ENCODE measurements around the gene CSMD2. TPM values are rescaled to one million over a fixed set of nuclear protein-coding genes. Genes with fewer than 3 reads are reported as not detected.

CSMD2 gene
- total and polyA plus RNA-seq, 12 donors: 0.35 to 5.1 (median 1.5) TPM

DNA sequence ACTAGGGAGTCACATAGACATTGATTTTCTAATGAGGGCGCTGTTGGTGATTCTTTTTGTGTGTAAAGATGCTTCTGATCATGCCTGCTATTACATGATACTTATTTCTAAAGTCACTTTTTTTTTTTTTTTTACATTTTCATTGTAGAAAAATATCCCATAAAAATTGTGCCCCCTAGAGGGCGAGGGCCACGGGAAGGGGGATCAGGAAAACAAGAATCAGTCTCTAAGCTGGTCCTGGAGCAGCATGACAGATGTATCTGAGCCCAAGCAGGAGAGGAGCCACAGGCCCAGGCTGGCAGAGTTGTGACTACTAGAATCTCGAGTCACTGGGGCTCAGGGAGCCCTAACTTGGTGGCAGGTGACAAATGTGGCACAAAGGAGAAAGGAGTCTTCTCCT, 664.5 kb downstream of the CSMD2 start:
- intact Hi-C loops (cut with DNase I): no loop called here
- Histone ChIP-seq H3K4me1 (replicated peaks in 1 of 2) (no peaks in the 10 kb centered on the region), H3K36me3 (replicated peaks in 1 of 2) (no peaks in the 10 kb centered on the region), H3K4me3 (no peak overlapping the region), H3K27me3 (no peaks in the 10 kb centered on the region), H3K27ac (no peak overlapping the region), H3K9me3 (replicated peaks in 1 of 3) (peaks cover 0 to 7% (median 0%) of the 10 kb centered on the region in 3 donors)
- TF ChIP-seq, protein P1, sequence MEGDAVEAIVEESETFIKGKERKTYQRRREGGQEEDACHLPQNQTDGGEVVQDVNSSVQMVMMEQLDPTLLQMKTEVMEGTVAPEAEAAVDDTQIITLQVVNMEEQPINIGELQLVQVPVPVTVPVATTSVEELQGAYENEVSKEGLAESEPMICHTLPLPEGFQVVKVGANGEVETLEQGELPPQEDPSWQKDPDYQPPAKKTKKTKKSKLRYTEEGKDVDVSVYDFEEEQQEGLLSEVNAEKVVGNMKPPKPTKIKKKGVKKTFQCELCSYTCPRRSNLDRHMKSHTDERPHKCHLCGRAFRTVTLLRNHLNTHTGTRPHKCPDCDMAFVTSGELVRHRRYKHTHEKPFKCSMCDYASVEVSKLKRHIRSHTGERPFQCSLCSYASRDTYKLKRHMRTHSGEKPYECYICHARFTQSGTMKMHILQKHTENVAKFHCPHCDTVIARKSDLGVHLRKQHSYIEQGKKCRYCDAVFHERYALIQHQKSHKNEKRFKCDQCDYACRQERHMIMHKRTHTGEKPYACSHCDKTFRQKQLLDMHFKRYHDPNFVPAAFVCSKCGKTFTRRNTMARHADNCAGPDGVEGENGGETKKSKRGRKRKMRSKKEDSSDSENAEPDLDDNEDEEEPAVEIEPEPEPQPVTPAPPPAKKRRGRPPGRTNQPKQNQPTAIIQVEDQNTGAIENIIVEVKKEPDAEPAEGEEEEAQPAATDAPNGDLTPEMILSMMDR (IDR thresholded peaks at IDR 0.05): no peak
- no peak for DNase-seq
- WGBS, 4 donors: 68 to 80% (median 76%) methylated on average over 4 of the region's 4 CpGs

DNA sequence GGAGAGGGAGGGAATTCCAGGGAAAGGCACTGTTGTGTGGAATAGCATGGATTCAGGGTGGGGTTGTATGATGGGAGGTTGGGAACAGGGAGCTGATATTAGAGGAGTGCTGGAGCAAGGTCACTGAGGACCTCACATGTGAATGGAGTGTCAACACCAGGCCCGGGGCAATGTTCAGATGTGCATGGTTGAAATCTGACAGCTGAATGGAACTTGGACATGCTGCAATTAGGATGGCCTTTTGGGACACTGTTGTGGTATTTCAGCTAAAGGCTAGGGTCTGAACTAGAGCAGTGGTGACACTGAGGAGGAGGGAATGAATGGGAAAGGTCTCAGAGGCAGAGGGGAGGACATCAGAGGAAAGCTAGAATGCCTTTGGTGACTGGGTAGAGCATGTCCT, 667.6 kb downstream of the CSMD2 start:
- TF ChIP-seq POLR2A (IDR thresholded peaks at IDR 0.05): no peak
- DNase-seq: no peak
- Histone ChIP-seq H3K4me1 (replicated peaks in 1 of 2) (no peaks in the 10 kb centered on the region), H3K4me3 (no peak overlapping the region), H3K36me3 (replicated peaks in 1 of 2) (no peaks in the 10 kb centered on the region), H3K9me3 (replicated peaks in 1 of 3) (peaks cover 0 to 26% (median 0%) of the 10 kb centered on the region in 3 donors), H3K27me3 (no peaks in the 10 kb centered on the region), H3K27ac (no peak overlapping the region)
- intact Hi-C loops (cut with DNase I): no loop called here
- WGBS, 4 donors: 93 to 100% (median 98%) methylated on average over 1 of the region's 1 CpG

DNA sequence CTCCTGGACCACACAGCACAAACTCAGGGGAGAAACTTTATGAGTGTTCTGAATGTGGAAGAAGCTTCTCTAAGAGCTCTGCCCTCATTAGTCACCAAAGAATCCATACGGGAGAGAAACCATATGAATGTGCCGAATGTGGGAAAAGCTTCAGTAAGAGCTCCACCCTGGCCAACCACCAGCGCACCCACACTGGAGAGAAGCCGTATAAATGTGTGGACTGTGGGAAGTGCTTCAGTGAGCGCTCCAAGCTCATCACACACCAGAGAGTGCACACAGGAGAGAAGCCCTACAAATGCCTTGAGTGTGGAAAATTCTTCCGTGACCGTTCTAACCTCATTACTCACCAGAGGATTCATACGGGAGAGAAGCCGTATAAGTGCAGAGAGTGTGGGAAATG, 670.1 kb downstream of the CSMD2 start:
- H3K9me3 ChIP-seq (replicated peaks in 1 of 3): peaks cover 0 to 26% (median 0%) of the 10 kb centered on the region in 3 donors
- H3K27ac ChIP-seq: no peak overlapping the region
- H3K4me3 ChIP-seq: no peak overlapping the region
- no peaks in the 10 kb centered on the region for H3K4me1 ChIP-seq (replicated peaks in 1 of 2)
- H3K27me3 ChIP-seq: no peaks in the 10 kb centered on the region
- 92 to 97% (median 96%) methylated on average over 9 of the region's 9 CpGs for WGBS, 4 donors
- DNase-seq: no peak
- H3K36me3 ChIP-seq (replicated peaks in 1 of 2): peaks cover 0 to 20% of the 10 kb centered on the region in 2 donors
- TF ChIP-seq POLR2A (IDR thresholded peaks at IDR 0.05): no peak
- TF ChIP-seq, protein P1 (IDR thresholded peaks at IDR 0.05): no peak
- intact Hi-C loops (cut with DNase I): no loop called here

DNA sequence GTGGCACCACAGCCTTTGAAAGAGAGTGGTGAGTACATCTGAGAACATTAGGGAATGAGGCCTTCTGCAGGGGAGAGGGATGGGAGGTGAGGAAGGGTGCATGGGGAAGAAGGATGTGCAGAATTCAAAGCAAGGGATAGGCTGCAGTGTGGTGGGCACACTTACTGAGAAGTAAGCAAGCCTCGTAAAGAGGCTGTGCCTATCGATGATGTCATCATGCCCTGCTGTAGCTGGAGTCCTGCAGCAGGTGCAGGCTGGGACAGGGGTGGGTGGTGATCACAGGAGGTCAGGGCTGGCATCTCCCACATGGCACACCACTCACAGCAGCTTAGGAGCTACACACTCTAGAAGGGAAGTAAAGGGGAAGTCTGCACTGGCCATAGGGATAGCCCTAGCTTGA, 676.4 kb downstream of the CSMD2 start:
- no peaks in the 10 kb centered on the region for H3K27me3 ChIP-seq
- H3K36me3 ChIP-seq (replicated peaks in 1 of 2): peaks cover 0 to 34% of the 10 kb centered on the region in 2 donors
- no peak overlapping the region for H3K27ac ChIP-seq
- 88 to 100% (median 99%) methylated on average over 2 of the region's 2 CpGs for WGBS, 4 donors
- peaks cover 0 to 10% (median 0%) of the 10 kb centered on the region in 3 donors for H3K9me3 ChIP-seq (replicated peaks in 1 of 3)
- intact Hi-C loops (cut with DNase I): no loop called here
- H3K4me1 ChIP-seq (replicated peaks in 1 of 2): no peaks in the 10 kb centered on the region
- TF ChIP-seq POLR2A (IDR thresholded peaks at IDR 0.05): no peak
- TF ChIP-seq, protein P1 (IDR thresholded peaks at IDR 0.05): no peak
- H3K4me3 ChIP-seq: no peak overlapping the region
- DNase-seq: no peak

DNA sequence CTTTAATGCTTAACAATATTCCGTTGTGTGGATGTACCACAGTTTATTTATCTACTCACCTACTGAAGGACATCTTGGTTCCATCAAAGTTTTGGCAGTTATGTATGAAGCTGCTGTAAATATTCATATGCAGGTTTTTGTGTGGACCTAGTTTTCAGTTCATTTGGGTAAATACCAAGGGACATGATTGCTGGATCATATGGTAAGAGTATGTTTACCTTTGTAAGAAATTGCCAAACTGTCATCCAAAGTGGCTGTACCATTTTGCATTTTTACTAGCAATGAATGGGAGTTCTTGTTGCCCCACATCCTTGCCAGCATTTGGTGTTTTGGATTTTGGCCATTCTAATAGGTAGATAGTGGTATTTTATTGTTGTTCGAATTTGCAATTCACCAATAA, 682.6 kb downstream of the CSMD2 start:
- Histone ChIP-seq H3K9me3 (replicated peaks in 1 of 3) (peaks cover 0 to 10% (median 0%) of the 10 kb centered on the region in 3 donors), H3K27ac (no peak overlapping the region), H3K4me3 (no peak overlapping the region), H3K4me1 (replicated peaks in 1 of 2) (no peaks in the 10 kb centered on the region), H3K36me3 (replicated peaks in 1 of 2) (peaks cover 0 to 8% of the 10 kb centered on the region in 2 donors), H3K27me3 (no peaks in the 10 kb centered on the region)
- intact Hi-C loops (cut with DNase I): no loop called here
- WGBS, 4 donors: 90 to 95% (median 92%) methylated on average over 2 of the region's 2 CpGs
- TF ChIP-seq POLR2A (IDR thresholded peaks at IDR 0.05): no peak
- TF ChIP-seq, protein P1 (IDR thresholded peaks at IDR 0.05): no peak
- no peak for DNase-seq
